ENCODE measurements around the gene SYS1. TPM values are rescaled to one million over a fixed set of nuclear protein-coding genes. Genes with fewer than 3 reads are reported as not detected.

Gene SYS1
- polyA plus RNA-seq, 1 donor from 2014 or later = 16.1 TPM

GRCh38 chr20:45317826-45318225 lies 45.1 kb upstream of the SYS1 start:
- Histone ChIP-seq H3K4me2 (ENCODE audit: low read length) (no peak overlapping the region), H3K9ac (ENCODE audit: low read length) (no peak overlapping the region), H3F3A (ENCODE audit: insufficient read depth, low read length, poor library complexity, severe bottlenecking) (no peaks in the 10 kb centered on the region), H3K79me2 (replicated peaks; ENCODE audit: insufficient read depth, low read length) (no peaks in the 10 kb centered on the region), H3K4me3 (ENCODE audit: low read length) (no peak overlapping the region), H2AFZ (ENCODE audit: low read depth, low read length) (no peak overlapping the region), H3K27me3 (ENCODE audit: insufficient read depth, low read depth, low read length) (no peaks in the 10 kb centered on the region), H3K27ac (ENCODE audit: low read length) (no peak overlapping the region), H3K9me2 (ENCODE audit: insufficient read depth, low read length) (no peaks in the 10 kb centered on the region), H3K36me3 (ENCODE audit: insufficient read depth, low read length) (no peaks in the 10 kb centered on the region), H3K9me3 (ENCODE audit: low read length) (no peaks in the 10 kb centered on the region), H4K20me1 (ENCODE audit: insufficient read depth) (no peaks in the 10 kb centered on the region)
- TF ChIP-seq TAF1 (IDR thresholded peaks at IDR 0.05; ENCODE audit: low read depth) (no peak), RAD21 (conservative IDR thresholded peaks at IDR 0.05) (no peak), MXI1 (conservative IDR thresholded peaks at IDR 0.05; ENCODE audit: poor library complexity, severe bottlenecking) (no peak), SMC3 (conservative IDR thresholded peaks at IDR 0.05; ENCODE audit: poor library complexity) (no peak), EZH2 (IDR thresholded peaks at IDR 0.05; ENCODE audit: borderline replicate concordance, insufficient read depth, low read length, poor library complexity, severe bottlenecking) (no peak), EP300 (conservative IDR thresholded peaks at IDR 0.05; ENCODE audit: poor library complexity, severe bottlenecking) (no peak), REST (IDR thresholded peaks at IDR 0.05; ENCODE audit: borderline replicate concordance) (no peak), CTCF (IDR thresholded peaks at IDR 0.05; ENCODE audit: poor library complexity, severe bottlenecking) (no peak), POLR2AphosphoS5 (IDR thresholded peaks at IDR 0.05) (no peak)

GRCh38 chr20:45318386-45318939 lies 44.5 kb upstream of the SYS1 start:
- Histone ChIP-seq H3K9me2 (ENCODE audit: insufficient read depth, low read length) (no peaks in the 10 kb centered on the region), H3K27ac (ENCODE audit: low read length) (no peak overlapping the region), H3K27me3 (ENCODE audit: insufficient read depth, low read depth, low read length) (no peaks in the 10 kb centered on the region), H3F3A (ENCODE audit: insufficient read depth, low read length, poor library complexity, severe bottlenecking) (no peaks in the 10 kb centered on the region), H3K79me2 (replicated peaks; ENCODE audit: insufficient read depth, low read length) (no peaks in the 10 kb centered on the region), H4K20me1 (ENCODE audit: insufficient read depth) (no peaks in the 10 kb centered on the region), H3K9ac (ENCODE audit: low read length) (no peak overlapping the region), H3K9me3 (ENCODE audit: low read length) (no peaks in the 10 kb centered on the region), H3K4me3 (ENCODE audit: low read length) (no peak overlapping the region), H3K36me3 (ENCODE audit: insufficient read depth, low read length) (no peaks in the 10 kb centered on the region), H3K4me2 (ENCODE audit: low read length) (no peak overlapping the region), H2AFZ (ENCODE audit: low read depth, low read length) (no peak overlapping the region)
- no peak for TF ChIP-seq POLR2AphosphoS5 (IDR thresholded peaks at IDR 0.05)
- no peak for TF ChIP-seq CTCF (IDR thresholded peaks at IDR 0.05; ENCODE audit: poor library complexity, severe bottlenecking)
- no peak for TF ChIP-seq TAF1 (IDR thresholded peaks at IDR 0.05; ENCODE audit: low read depth)
- no peak for TF ChIP-seq RAD21 (conservative IDR thresholded peaks at IDR 0.05)
- TF ChIP-seq EZH2 (IDR thresholded peaks at IDR 0.05; ENCODE audit: borderline replicate concordance, insufficient read depth, low read length, poor library complexity, severe bottlenecking) = no peak
- no peak for TF ChIP-seq EP300 (conservative IDR thresholded peaks at IDR 0.05; ENCODE audit: poor library complexity, severe bottlenecking)
- TF ChIP-seq REST (IDR thresholded peaks at IDR 0.05; ENCODE audit: borderline replicate concordance) = no peak
- no peak for TF ChIP-seq SMC3 (conservative IDR thresholded peaks at IDR 0.05; ENCODE audit: poor library complexity)
- TF ChIP-seq MXI1 (conservative IDR thresholded peaks at IDR 0.05; ENCODE audit: poor library complexity, severe bottlenecking) = no peak

Measured in neural cell (in vitro differentiated cells).